Measurements from ENCODE around the gene BLCAP.

The BLCAP gene

DNA sequence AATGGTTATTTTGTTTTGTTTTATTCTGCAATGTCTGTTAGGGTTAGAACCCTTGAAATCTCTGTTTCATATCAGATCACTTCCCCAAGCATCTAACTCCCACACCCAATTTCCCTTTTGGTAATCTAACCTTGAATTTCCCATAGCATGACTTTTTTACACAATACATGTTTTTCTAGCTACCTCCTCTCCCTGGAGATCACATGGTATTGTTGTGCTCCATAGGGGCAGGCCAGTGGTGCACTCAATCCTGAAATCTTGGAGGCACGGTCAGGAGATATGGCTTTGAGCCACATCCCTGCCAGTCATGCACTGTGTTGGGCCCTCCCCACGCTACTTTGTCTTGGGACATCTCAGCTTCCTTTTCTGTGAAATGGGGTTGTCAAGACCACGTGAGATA lies 43.3 kb downstream of the BLCAP start:
- H3K4me1 ChIP-seq (ENCODE audit: control extremely low read depth in 1 of 4, control insufficient read depth in 4 of 4, insufficient read depth in 4 of 4, low read length in 3 of 4): no peaks in the 10 kb centered on the region
- no peaks in the 10 kb centered on the region for H3K36me3 ChIP-seq (ENCODE audit: control insufficient read depth in 4 of 4, insufficient read depth in 4 of 4, low read length in 3 of 4)
- peaks cover 0 to 10% (median 3%) of the 10 kb centered on the region in 5 experiments for H3K9me3 ChIP-seq (ENCODE audit: control extremely low read depth in 1 of 5, control insufficient read depth in 4 of 5, insufficient read depth in 2 of 5, low read depth in 1 of 5, low read length in 4 of 5)
- H3K27ac ChIP-seq (ENCODE audit: insufficient read depth in 1 of 2, low read depth in 1 of 2, low read length in 2 of 2, poor library complexity in 1 of 2, severe bottlenecking in 2 of 2): no peak overlapping the region
- H3K4me3 ChIP-seq (ENCODE audit: control insufficient read depth in 1 of 7, extremely low read depth in 1 of 7, insufficient read depth in 4 of 7, low read depth in 2 of 7, low read length in 6 of 7): no peak overlapping the region
- ChIA-PET POLR2A (no interaction called here), CTCF (no interaction called here)
- H3K27me3 ChIP-seq (replicated peaks in 2 of 5; ENCODE audit: control insufficient read depth in 4 of 5, insufficient read depth in 5 of 5, low read length in 4 of 5): peaks cover 0 to 2% (median 0%) of the 10 kb centered on the region in 5 experiments
- WGBS (ENCODE audit: insufficient coverage): 100% methylated on average over 3 of the region's 3 CpGs
- DNase-seq: no peak

DNA sequence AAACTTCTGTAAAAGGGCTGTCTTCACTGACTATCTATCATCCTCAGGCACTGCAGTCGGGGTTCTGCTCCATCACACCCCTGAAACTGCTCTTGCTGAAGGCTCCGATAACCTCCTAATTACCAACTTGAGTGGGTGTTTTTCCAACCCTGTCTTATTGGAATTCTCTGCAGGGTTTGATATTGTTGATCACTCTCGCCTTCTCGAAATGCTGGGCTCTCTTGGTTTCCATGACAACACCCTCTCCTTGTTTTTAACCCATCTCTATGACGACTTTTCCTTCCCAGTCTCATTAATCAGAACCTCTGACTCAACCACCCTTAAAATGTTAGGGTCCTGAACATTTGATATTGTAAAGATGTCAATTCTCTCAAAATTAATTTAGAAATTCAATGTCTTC lies 46.1 kb downstream of the BLCAP start:
- Histone ChIP-seq H3K27me3 (replicated peaks in 2 of 5; ENCODE audit: control insufficient read depth in 4 of 5, insufficient read depth in 5 of 5, low read length in 4 of 5) (peaks cover 0 to 6% (median 0%) of the 10 kb centered on the region in 5 experiments), H3K4me3 (ENCODE audit: control insufficient read depth in 1 of 7, extremely low read depth in 1 of 7, insufficient read depth in 4 of 7, low read depth in 2 of 7, low read length in 6 of 7) (no peak overlapping the region), H3K4me1 (ENCODE audit: control extremely low read depth in 1 of 4, control insufficient read depth in 4 of 4, insufficient read depth in 4 of 4, low read length in 3 of 4) (no peaks in the 10 kb centered on the region), H3K36me3 (ENCODE audit: control insufficient read depth in 4 of 4, insufficient read depth in 4 of 4, low read length in 3 of 4) (no peaks in the 10 kb centered on the region), H3K9me3 (ENCODE audit: control extremely low read depth in 1 of 5, control insufficient read depth in 4 of 5, insufficient read depth in 2 of 5, low read depth in 1 of 5, low read length in 4 of 5) (peaks cover 0 to 10% (median 3%) of the 10 kb centered on the region in 5 experiments), H3K27ac (ENCODE audit: insufficient read depth in 1 of 2, low read depth in 1 of 2, low read length in 2 of 2, poor library complexity in 1 of 2, severe bottlenecking in 2 of 2) (no peak overlapping the region)
- 93% methylated on average over 2 of the region's 5 CpGs for WGBS (ENCODE audit: insufficient coverage)
- no peak for DNase-seq
- CTCF ChIA-PET: no interaction called here
- POLR2A ChIA-PET: no interaction called here

DNA sequence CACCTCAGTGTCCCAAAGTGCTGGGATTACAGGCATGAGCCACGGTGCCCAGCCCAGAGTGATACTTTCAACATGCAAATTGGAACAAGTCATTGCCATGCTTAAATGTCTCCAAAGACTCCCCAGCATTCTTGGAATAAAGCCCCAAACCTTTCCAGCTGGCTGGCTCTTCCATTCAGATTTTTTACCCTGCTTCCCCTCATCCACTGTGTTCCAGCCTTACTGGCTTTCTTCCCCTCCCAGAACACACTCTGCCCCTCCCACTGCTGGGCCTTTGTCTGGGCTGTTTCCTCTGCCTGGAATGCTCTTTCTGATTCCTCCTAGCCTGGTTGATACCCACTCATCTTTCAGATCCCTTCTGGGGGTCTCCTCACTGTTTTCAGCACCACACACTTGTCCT lies 46.8 kb downstream of the BLCAP start:
- Histone ChIP-seq H3K9me3 (ENCODE audit: control extremely low read depth in 1 of 5, control insufficient read depth in 4 of 5, insufficient read depth in 2 of 5, low read depth in 1 of 5, low read length in 4 of 5) (peaks cover 0 to 10% (median 3%) of the 10 kb centered on the region in 5 experiments), H3K27ac (ENCODE audit: insufficient read depth in 1 of 2, low read depth in 1 of 2, low read length in 2 of 2, poor library complexity in 1 of 2, severe bottlenecking in 2 of 2) (no peak overlapping the region), H3K4me3 (ENCODE audit: control insufficient read depth in 1 of 7, extremely low read depth in 1 of 7, insufficient read depth in 4 of 7, low read depth in 2 of 7, low read length in 6 of 7) (no peak overlapping the region), H3K36me3 (ENCODE audit: control insufficient read depth in 4 of 4, insufficient read depth in 4 of 4, low read length in 3 of 4) (no peaks in the 10 kb centered on the region), H3K4me1 (ENCODE audit: control extremely low read depth in 1 of 4, control insufficient read depth in 4 of 4, insufficient read depth in 4 of 4, low read length in 3 of 4) (no peaks in the 10 kb centered on the region), H3K27me3 (replicated peaks in 2 of 5; ENCODE audit: control insufficient read depth in 4 of 5, insufficient read depth in 5 of 5, low read length in 4 of 5) (peaks cover 0 to 10% (median 0%) of the 10 kb centered on the region in 5 experiments)
- POLR2A ChIA-PET: no interaction called here
- WGBS (ENCODE audit: insufficient coverage): 100% methylated on average over 1 of the region's 1 CpG
- CTCF ChIA-PET: no interaction called here
- DNase-seq: no peak

DNA sequence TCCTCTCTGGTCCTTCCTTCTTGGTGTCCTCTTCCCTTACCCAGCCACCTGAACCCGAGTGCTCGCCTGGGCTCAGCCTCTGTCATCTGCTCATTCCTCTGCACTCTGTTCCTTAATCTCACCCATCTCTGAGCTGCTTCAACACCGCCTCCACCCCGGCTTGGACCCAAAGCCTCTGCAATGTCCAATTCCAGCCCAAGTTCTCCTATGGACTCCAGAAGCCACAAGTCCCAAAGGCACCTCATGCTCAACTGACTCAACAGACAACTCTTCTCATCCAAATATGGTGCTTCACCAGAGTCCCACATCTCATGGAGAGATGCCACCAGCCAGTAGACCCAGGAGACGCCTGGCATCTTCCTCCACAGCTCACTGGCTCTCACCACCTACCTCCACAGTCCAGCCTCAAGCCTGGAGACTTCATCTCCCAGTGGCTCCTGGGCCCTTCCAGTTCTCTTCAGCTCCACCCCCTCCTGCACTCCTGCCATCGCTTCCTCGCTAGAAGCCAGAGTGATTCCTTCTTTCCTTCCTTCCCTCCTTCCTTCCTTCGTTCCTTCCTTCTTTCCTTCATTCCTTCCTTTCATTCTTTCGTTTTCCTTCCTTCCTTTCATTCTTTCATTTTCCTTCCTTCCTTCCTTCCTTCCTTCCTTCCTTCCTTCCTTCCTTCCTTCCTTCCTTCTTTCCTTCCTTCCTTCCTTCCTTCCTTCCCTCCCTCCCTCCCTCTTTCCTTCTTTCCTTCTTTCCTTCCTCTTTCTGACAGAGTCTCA lies 47.6 kb downstream of the BLCAP start:
- Histone ChIP-seq H3K4me1 (ENCODE audit: control extremely low read depth in 1 of 4, control insufficient read depth in 4 of 4, insufficient read depth in 4 of 4, low read length in 3 of 4) (no peaks in the 10 kb centered on the region), H3K36me3 (ENCODE audit: control insufficient read depth in 4 of 4, insufficient read depth in 4 of 4, low read length in 3 of 4) (no peaks in the 10 kb centered on the region), H3K4me3 (ENCODE audit: control insufficient read depth in 1 of 7, extremely low read depth in 1 of 7, insufficient read depth in 4 of 7, low read depth in 2 of 7, low read length in 6 of 7) (no peak overlapping the region), H3K27ac (ENCODE audit: insufficient read depth in 1 of 2, low read depth in 1 of 2, low read length in 2 of 2, poor library complexity in 1 of 2, severe bottlenecking in 2 of 2) (no peak overlapping the region), H3K9me3 (ENCODE audit: control extremely low read depth in 1 of 5, control insufficient read depth in 4 of 5, insufficient read depth in 2 of 5, low read depth in 1 of 5, low read length in 4 of 5) (peaks cover 0 to 10% (median 3%) of the 10 kb centered on the region in 5 experiments), H3K27me3 (replicated peaks in 2 of 5; ENCODE audit: control insufficient read depth in 4 of 5, insufficient read depth in 5 of 5, low read length in 4 of 5) (peaks cover 0 to 10% (median 0%) of the 10 kb centered on the region in 5 experiments)
- ChIA-PET POLR2A (no interaction called here), CTCF (no interaction called here)
- 96% methylated on average over 9 of the region's 9 CpGs for WGBS (ENCODE audit: insufficient coverage)
- DNase-seq: no peak

DNA sequence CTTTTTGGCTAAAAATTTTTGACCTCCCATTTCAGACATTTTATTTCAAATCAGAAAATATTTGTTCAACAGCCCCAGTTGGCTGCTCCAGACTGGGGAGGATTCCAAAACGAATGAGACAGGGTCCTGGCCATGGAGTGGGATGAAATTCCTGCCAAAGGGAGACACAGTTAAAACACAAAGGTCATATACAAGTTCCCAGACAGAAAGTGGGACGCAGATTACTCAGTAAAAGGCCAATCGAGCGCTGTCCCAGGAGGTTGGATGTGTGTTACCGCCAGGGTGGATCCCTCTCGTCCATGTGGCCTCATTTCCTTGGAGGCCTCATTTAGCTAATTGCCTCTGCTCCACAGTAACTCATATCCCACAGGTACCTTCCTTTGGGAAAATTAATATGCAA lies 48.4 kb downstream of the BLCAP start:
- WGBS (ENCODE audit: insufficient coverage): 96% methylated on average over 5 of the region's 6 CpGs
- peaks cover 0 to 8% (median 0%) of the 10 kb centered on the region in 5 experiments for H3K27me3 ChIP-seq (replicated peaks in 2 of 5; ENCODE audit: control insufficient read depth in 4 of 5, insufficient read depth in 5 of 5, low read length in 4 of 5)
- CTCF ChIA-PET: no interaction called here

DNA sequence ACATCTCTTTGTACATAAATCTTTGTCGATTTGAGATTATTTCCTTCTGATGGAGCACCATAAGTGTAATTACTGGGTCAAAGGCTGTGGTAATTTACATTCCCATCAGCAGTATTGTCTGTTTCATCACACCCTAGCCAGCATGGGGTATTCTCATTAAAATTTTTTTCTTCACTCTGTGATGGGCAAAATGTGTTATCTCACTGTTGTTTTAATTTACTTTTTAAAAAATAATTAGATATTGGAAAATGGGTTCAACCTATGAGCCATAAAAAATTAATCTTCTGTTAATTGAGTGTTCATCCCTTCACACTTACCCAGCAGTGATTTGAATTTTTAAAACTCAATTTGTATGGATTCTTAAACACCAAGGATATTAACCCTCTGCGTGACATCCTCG lies 50.6 kb downstream of the BLCAP start:
- Histone ChIP-seq H3K27ac (ENCODE audit: insufficient read depth in 1 of 2, low read depth in 1 of 2, low read length in 2 of 2, poor library complexity in 1 of 2, severe bottlenecking in 2 of 2) (no peak overlapping the region), H3K4me3 (ENCODE audit: control insufficient read depth in 1 of 7, extremely low read depth in 1 of 7, insufficient read depth in 4 of 7, low read depth in 2 of 7, low read length in 6 of 7) (no peak overlapping the region), H3K9me3 (ENCODE audit: control extremely low read depth in 1 of 5, control insufficient read depth in 4 of 5, insufficient read depth in 2 of 5, low read depth in 1 of 5, low read length in 4 of 5) (peaks cover 0 to 7% (median 2%) of the 10 kb centered on the region in 5 experiments), H3K36me3 (ENCODE audit: control insufficient read depth in 4 of 4, insufficient read depth in 4 of 4, low read length in 3 of 4) (no peaks in the 10 kb centered on the region), H3K27me3 (replicated peaks in 2 of 5; ENCODE audit: control insufficient read depth in 4 of 5, insufficient read depth in 5 of 5, low read length in 4 of 5) (peaks cover 0 to 8% (median 0%) of the 10 kb centered on the region in 5 experiments), H3K4me1 (ENCODE audit: control extremely low read depth in 1 of 4, control insufficient read depth in 4 of 4, insufficient read depth in 4 of 4, low read length in 3 of 4) (no peaks in the 10 kb centered on the region)
- WGBS (ENCODE audit: insufficient coverage): no CpG with 5 or more reads among the region's 3 CpGs
- no peak for DNase-seq
- POLR2A ChIA-PET: no interaction called here
- CTCF ChIA-PET: no interaction called here

More for the DNA sequence above, 48.4 kb downstream of the BLCAP start:
- H3K9me3 ChIP-seq (ENCODE audit: control extremely low read depth in 1 of 5, control insufficient read depth in 4 of 5, insufficient read depth in 2 of 5, low read depth in 1 of 5, low read length in 4 of 5): peaks cover 0 to 10% (median 3%) of the 10 kb centered on the region in 5 experiments
- H3K4me1 ChIP-seq (ENCODE audit: control extremely low read depth in 1 of 4, control insufficient read depth in 4 of 4, insufficient read depth in 4 of 4, low read length in 3 of 4): no peaks in the 10 kb centered on the region
- H3K27ac ChIP-seq (ENCODE audit: insufficient read depth in 1 of 2, low read depth in 1 of 2, low read length in 2 of 2, poor library complexity in 1 of 2, severe bottlenecking in 2 of 2): no peak overlapping the region
- DNase-seq: no peak
- H3K36me3 ChIP-seq (ENCODE audit: control insufficient read depth in 4 of 4, insufficient read depth in 4 of 4, low read length in 3 of 4): no peaks in the 10 kb centered on the region
- POLR2A ChIA-PET: no interaction called here
- H3K4me3 ChIP-seq (ENCODE audit: control insufficient read depth in 1 of 7, extremely low read depth in 1 of 7, insufficient read depth in 4 of 7, low read depth in 2 of 7, low read length in 6 of 7): no peak overlapping the region

DNA sequence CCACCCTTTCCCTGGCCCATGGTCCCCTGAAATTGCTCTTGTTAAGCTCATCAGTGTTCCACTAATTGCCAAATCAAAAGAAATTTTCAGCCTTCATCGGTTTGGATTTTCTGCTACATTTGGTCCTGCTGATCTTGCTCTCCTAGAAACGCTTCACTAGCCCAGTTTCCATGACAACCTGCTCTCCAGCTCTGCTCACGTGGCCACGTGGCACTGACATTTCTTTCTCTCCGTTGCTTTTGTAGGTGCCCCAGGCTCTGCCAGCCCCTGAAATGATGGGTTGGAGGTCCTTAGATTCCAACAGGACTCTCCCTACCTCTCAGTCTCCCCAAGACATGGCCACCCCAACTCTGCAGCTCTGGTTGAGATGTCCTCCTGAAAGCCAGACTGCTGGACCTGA lies 52.4 kb downstream of the BLCAP start:
- no peak overlapping the region for H3K4me3 ChIP-seq (ENCODE audit: control insufficient read depth in 1 of 7, extremely low read depth in 1 of 7, insufficient read depth in 4 of 7, low read depth in 2 of 7, low read length in 6 of 7)
- ChIA-PET CTCF (no interaction called here), POLR2A (no interaction called here)
- H3K4me1 ChIP-seq (ENCODE audit: control extremely low read depth in 1 of 4, control insufficient read depth in 4 of 4, insufficient read depth in 4 of 4, low read length in 3 of 4): no peaks in the 10 kb centered on the region
- peaks cover 0 to 8% (median 0%) of the 10 kb centered on the region in 5 experiments for H3K27me3 ChIP-seq (replicated peaks in 2 of 5; ENCODE audit: control insufficient read depth in 4 of 5, insufficient read depth in 5 of 5, low read length in 4 of 5)
- DNase-seq: no peak
- WGBS (ENCODE audit: insufficient coverage): 91% methylated on average over 3 of the region's 5 CpGs
- H3K9me3 ChIP-seq (ENCODE audit: control extremely low read depth in 1 of 5, control insufficient read depth in 4 of 5, insufficient read depth in 2 of 5, low read depth in 1 of 5, low read length in 4 of 5): no peaks in the 10 kb centered on the region
- H3K27ac ChIP-seq (ENCODE audit: insufficient read depth in 1 of 2, low read depth in 1 of 2, low read length in 2 of 2, poor library complexity in 1 of 2, severe bottlenecking in 2 of 2): no peak overlapping the region
- H3K36me3 ChIP-seq (ENCODE audit: control insufficient read depth in 4 of 4, insufficient read depth in 4 of 4, low read length in 3 of 4): no peaks in the 10 kb centered on the region
